NOMO-1 treated with dmso at 0.1 percent for 144 hours (cell line): ENCODE measurements around the gene NSD1.

Experiments used
- DNase-seq: peaks from one replicate; lab custom pipeline; 2025; ENCODE audit not compliant: unreplicated experiment; lab: John Stamatoyannopoulos, UW

The NSD1 gene

GRCh38 chr5:177319913-177320588 lies 186.5 kb downstream of the NSD1 start:
- DNase-seq, result no peak

DNA sequence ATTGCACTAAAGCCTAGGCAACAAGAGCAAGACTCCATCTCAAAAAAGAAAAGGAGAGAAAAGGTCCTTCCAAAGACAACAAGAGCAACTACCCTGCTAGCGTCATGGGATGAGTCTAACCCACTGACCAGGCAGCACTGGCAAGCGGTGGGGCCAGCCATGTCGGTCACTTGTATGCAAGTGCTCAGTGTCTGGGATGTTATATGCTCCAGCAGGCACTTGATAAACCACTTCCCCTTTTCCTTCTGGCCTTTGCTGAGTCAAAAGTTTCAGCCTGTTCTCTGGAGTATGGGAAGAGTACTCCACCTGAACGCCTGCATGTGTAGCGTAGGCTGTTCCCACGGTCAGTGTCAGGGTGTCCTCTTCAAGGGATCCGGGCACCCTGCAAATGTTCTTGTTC lies 187.3 kb downstream of the NSD1 start:
- peak; percentile 37 for DNase-seq

DNA sequence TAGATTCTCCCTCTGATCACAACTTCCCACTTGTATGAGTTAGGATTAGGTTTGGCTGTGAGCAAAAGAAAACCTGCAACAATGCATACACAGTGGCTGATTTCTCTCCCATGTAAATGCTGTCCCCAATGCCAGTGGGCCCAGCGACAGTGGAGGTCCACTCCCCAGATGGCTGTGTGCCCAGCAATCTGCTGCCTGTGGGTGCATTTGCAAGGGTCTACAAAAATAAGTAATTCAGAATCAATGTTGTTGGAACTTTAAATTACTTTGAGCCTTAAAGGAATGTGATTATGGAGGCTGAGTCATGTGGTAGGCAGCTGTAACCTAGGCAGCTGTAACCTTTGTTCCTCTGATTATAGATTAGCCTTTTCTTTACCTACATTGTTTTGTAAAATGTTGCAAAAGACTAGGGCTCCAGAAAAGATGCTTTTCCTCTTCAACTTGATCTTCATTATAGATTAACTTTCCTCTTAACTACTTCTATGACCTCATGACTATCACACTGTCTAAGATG lies 192.4 kb downstream of the NSD1 start:
- no peak for DNase-seq

DNA sequence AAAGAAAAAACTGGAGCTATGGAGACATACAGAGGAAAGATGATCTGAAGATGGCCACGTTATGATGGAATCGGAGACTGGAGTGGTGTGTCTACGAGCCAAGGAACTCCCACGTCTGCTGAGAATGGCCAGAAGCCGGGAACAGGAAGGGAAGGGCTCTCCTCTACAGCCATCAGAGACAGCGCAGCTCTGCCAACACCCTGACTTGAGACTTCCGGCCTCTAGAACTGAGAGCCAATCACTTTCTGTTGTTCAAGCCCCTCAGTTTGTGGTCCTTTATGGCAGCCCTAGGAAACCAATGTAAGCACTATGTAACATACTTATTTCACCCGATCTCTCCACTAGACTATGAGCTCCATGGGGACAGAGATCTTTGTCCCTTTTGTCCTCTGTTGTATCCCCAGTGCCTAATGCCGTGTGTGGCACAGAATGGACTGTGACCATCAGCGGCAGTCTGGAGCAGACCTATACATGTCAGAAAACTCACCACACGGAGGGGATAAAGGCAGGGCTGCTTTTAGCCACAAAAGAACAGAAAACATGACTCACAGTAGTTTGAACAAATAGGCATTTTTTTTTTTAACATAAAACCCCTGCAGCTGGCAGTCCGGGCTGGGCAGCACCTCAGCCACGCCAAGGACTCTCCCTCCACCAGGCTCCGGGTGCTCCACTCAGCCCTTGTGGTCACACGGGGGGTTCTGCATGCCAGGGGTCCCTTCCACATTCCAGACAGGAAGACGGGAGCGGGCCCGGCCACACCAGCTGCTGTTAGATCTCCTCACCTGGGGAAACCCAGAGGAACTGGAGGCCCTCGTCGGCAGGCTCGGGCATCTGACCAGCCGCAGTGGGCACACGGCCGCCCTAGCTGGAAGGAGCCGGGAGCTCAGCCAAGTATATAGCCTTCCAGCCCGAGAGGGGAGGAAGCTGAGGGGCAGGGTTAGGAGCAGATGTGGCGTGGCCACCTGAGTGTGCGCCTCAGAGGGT lies 194.3 kb downstream of the NSD1 start:
- no peak for DNase-seq

- DNase-seq, result no peak
These were observed 195.1 kb downstream of the NSD1 start for GRCh38 chr5:177328545-177329231.

GRCh38 chr5:177329883-177330282 lies 196.3 kb downstream of the NSD1 start:
- DNase-seq, result no peak

- no peak for DNase-seq
These were observed 197.6 kb downstream of the NSD1 start for GRCh38 chr5:177330991-177331842.

DNA sequence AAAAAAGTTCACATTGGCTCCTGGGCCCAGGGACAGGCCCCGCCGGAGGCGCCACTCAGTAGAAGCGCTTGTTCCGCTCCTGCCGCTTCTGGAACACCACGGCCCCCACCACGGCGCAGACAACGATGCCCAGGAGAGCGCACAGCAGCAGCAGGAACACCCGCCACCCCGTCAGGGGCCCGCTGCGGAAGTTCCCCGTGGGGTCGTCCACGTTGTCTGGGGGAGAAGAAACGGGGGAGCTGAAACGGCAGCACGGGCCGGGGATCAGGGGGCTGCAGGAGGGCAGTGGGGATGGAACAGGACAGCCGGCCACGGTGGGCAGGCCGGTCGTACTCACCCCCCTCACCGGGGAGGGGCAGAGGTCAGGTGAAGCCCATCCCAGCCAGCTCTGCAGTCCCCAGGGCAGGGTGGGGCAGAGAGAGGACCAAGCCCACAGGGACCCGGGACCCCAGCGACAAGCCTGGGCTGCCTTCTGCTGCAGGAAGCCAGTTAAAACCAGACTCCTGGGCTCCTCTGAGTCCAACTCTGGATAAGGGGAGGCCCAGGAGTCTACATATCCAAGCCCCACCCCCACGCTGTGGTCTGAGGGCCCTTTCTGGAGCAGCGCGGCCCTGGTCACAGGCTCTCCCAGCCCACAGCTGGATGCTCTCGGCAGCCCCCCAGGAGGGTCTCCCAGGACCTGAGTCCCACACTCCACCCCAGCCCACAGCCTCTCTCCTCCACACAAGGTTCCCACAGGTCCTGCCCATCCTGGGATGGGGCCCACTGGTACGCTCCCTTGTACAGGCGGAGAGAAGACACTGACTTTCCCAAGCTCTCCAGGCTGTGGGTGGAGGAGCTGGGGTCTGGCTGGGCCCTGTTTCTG lies 198.7 kb downstream of the NSD1 start:
- no peak for DNase-seq

GRCh38 chr5:177332896-177333260 lies 199.3 kb downstream of the NSD1 start:
- DNase-seq, result no peak

DNA sequence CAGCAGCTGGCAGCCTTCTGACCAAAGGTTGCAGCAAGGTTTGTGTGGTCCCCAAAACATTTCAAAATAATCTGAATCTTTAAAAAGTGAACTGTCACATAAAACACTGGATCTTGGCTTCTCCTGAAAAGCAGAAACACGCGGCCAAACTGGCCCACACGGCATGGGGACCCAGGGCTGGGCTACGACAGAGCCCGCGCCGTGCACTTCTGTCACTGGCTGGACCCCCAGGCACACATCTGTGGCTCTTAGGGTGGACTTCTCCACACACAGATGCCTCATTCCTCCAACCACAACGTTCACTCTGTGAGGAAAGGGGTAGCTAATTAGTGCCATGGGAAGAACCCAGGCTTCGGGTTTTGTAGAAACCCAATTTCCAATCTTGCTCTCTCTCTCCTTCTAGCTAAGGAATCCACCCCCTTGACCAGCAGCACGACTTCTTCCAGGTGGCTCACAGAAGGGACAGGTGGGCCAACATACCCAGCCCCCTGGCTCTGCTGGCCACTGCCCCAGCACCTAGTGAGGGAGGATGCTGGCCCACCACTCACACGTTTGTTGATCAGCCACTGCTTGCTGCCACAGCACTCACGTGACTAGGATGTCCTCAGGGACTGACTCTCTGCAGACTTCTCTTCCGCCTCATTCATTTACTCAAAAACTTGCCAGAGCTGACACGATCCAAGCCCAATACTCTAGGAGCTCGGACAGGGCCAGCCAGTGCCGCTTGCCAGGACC lies 200.0 kb downstream of the NSD1 start:
- no peak for DNase-seq

DNA sequence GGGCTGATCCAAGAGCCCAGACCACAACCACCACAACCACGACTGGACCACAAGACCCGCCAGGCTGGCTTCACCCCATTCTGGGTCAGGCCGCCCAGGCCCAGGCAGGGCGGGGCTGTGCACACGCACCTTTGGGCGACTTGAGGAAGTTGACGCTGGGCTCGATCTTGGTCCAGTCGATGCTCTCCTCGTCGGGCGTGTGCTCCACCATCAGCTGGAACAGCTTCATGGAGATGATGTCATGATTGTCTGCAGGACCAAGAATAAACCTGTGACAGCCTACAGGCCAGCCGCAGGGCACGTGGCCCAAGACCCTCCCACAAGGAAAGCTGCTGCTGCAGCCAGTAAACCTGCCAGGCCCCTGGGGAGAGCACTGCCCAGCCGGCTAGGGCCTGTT lies 200.6 kb downstream of the NSD1 start:
- no peak for DNase-seq

DNA sequence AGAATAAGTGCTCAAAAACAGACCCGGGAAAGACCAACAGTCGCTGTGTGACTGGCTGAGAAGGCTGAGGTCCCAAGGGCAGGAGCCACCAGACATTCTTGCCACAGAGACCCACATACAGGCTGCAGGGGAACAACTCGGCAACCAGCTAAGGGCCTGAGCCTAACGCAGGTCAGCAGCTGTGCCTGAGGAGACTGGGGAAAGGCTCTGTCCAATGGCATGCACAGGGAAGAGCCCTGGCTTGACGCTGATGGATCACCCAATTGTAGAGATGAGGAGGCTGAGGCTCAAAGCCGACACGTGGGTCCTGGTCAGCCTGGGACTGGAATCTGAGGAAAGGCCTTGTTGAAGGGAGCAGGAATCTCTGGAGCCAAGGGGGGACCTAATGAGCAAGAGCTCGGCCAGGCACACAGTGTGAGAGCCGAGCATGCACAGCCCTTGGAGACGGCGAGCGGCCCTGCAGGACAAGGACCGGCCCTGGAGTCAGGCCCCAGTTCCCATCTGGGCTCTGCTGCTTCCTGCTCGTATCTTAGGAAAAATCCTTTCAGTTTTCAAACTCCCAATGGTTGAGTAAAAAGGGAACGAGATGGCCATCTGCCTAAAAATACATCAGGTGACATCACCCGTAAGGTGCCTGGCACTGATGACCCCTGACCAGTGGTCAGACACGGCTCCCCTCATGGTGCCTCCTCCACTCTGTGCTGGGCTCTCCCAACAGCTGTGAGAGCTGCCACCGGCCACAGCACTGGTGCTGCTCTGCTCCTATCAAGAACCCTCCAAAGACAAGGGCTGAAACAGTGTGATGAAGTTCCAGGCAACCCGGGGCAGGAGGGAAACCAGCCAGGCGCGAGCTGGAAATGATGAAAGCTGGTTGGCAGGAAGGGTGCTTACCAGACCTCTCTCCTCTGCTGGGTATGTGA lies 201.5 kb downstream of the NSD1 start:
- no peak for DNase-seq

DNA sequence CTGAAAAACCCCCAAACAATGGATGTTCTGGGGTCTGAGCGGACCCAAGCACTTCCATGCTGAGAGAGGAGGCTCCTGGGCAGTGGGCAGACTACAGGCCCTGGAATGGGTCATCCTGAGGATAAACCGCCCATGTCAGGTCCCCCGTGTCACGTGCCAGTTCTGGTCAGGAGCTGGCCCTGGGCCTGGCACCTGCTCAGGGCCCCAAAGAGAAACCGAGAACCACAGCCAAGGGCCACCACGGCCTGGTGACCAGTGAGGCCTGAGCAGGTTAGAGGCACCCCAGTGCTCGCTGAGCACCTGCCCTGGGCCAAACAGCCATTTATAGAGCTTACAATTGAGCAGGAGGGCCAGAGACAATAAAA lies 202.1 kb downstream of the NSD1 start:
- DNase-seq, result no peak

DNA sequence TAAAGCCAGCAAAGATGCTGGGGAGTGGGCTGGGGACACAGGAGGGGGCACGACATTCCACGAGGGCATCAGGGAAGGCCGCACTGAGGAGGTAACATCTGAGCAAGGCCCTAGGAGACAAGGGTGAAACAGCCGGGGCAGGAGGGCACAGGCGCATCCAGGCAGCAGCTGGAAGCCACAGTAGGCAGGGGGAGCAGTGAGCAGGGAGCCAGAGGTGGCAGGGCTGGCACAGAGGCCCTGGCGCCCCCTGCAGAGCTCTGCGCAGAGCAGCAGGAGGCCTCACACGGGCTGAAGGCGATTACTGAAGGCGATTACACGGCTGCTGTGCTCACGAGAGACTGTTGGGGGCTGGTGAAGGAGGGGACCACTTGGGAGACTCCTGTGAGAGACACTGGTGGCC lies 202.5 kb downstream of the NSD1 start:
- peak; percentile 17 for DNase-seq

GRCh38 chr5:177336603-177337494 lies 203.3 kb downstream of the NSD1 start:
- DNase-seq, result no peak

DNA sequence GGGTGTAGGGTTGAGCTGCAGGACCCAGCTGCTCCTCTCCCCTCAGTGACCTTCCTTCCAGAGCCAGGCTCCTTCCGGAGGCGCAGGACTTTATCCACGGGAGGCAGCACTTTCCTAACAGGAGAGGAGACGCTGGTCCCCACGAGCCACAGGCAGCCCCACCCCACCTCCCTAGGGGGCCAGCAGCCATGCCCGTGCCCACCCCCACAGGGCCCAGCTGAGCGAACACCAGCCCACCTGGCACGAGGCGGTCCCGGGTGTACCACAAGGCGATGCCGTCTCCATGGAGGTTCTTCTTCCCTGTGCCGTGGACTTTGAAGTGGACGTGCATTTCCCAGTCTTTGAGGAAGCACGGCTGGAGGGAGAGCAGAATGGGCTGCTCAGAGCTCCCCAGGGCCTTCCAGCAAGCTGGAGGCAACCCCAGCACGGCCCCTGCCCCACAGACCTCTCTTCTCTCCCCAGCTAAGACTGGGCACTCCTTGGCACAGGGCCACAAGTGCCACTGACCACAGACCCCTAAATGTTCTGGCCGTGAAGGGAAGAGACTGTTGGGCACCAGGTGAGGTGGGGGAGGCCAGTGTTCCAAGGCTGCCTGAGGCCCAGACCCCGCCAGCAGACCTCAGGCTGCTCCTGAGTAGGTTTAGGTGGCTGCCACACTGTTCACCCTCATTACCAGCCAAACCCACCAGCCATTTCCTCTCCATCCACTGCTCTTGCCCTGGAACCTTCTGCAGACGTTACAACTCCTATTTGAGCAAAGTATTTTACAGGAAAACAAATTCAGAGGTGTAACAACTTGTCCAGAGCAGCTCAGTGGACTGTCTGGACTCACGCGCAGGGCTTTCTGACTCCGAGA lies 204.9 kb downstream of the NSD1 start:
- DNase-seq, result no peak
